ENCODE measurements around the gene SLC9A3.

Gene SLC9A3

DNA sequence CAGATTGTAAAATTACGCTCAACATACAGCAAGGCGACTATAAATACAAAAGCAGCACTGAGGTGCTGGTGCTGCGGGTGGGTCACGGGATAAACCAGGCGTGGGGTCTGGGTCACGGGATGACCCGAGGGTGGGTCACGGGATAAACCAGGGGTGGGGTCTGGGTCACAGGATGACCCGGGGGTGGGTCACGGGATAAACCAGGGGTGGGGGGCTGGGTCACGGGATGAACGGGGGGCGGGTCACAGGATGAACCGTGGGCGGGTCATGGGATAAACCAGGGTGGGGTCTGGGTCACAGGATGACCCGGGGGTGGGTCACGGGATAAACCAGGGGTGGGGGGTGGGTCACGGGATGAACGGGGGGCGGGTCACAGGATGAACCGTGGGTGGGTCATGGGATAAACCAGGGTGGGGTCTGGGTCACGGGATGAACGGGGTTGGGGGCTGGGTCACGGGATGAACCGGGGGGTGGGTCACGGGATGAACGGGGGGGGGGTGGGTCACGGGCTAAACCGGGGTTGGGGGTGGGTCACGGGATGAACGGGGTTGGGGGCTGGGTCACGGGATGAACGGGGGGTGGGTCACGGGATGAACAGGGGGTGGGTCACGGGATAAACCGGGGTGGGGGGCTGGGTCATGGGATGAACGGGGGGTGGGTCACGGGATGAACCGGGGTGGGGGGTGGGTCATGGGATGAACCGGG, 30.2 kb upstream of the SLC9A3 start:
- DNase-seq, result no peak

DNA sequence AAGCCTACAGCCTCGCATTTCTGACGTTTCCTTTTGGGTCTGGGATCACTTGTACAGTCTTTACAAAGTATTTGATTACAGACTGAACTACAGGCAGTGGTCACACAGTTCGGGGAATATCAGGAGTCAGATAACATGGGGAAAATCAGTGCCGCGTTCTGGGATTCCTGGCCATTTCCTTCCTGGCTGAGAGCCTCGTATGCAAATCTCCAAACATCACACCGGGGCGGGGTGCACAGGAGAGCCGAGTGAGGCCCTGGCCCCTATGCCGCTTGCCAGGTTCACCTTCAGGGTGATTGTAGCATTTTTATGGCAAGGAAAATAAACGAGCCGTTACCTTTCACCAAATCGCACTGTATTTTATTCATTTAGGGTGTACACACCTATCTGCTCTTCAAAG, 29.6 kb upstream of the SLC9A3 start:
- no peak for DNase-seq

GRCh38 chr5:551406-551805, 27.2 kb upstream of the SLC9A3 start:
- DNase-seq, result no peak

DNA sequence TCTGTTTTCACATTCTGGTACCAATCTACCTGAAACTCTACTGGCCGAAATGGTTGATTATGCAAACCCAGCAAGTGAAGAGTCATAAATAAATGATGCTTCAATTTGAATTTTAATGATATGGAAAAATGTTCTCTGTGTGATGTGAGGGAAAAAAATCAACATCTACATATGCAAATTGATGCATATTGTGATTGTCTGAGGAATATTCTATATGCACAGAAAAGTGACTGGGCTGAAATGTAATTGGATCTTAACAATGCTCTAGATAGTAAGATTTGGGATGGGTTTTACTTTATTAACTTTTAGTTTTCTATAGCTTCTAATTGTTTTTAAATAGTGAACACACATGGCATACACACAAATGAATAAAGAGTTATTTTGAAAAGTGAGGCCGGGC, 25.0 kb upstream of the SLC9A3 start:
- DNase-seq, result no peak

- no peak for DNase-seq
Observed at GRCh38 chr5:548256-548655, 24.0 kb upstream of the SLC9A3 start.

- DNase-seq, result no peak
Observed at GRCh38 chr5:547086-547924, 23.1 kb upstream of the SLC9A3 start.

DNA sequence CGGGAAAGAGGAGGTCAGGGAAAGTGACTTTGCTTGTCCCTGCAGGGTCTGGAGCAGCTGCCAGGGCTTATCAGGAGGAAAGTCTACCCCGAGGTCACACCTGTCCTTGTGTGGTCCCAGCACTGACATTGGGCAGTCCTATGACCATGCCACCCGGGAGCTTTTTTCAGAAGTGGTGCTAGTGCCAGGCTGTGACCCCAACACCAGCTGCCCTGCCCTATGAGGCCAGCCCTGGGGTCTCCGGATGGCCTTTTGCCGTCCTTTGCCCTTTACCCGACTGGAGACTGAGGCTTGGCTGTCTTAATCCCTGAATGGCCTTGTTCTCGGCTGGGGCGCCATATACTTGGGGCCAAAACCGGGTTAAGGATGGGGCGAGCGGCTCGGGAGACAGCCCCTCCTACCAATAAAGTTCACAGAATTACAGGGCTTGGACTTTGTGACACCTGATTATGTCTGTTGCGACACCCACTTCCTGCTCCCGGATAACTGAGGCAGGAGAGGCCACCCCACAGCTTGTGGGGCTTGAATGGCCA, 22.2 kb upstream of the SLC9A3 start:
- no peak for DNase-seq

DNA sequence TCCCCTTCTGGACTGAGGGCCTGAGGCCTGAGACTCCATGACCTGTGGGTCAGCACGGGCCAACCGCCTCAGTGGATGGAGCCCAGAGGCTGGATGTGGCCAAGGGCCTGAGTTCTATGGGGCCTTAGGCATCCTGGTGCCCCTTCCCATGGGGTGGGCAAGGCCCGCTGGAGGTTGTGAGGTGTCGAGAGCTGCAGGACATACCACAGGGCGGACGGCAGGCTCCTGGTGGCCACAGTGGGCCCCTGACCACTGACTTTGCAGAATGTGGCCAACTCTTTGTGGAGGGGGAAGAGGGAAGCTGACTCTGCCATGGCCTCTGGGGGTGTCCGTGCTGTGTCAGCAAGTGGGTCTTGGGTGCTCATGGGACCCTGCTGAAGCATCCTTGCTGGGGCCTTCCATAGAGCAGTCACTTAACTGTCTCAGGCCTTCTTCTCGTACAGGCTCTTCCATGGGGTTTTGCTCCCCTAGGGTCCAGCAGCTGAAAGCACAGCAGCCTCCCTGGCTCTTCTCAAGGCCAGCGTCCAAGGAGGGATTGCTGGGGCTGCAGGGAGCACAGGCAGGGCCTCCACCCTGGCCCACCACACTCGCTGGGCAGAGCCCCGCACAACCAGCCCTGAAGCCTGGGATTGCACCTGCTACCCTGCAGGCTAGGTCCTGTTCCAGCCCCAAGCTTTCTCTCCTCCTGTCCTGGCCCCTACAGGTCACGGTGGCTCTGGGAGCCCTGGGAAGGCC, 21.6 kb upstream of the SLC9A3 start:
- DNase-seq, result no peak

DNA sequence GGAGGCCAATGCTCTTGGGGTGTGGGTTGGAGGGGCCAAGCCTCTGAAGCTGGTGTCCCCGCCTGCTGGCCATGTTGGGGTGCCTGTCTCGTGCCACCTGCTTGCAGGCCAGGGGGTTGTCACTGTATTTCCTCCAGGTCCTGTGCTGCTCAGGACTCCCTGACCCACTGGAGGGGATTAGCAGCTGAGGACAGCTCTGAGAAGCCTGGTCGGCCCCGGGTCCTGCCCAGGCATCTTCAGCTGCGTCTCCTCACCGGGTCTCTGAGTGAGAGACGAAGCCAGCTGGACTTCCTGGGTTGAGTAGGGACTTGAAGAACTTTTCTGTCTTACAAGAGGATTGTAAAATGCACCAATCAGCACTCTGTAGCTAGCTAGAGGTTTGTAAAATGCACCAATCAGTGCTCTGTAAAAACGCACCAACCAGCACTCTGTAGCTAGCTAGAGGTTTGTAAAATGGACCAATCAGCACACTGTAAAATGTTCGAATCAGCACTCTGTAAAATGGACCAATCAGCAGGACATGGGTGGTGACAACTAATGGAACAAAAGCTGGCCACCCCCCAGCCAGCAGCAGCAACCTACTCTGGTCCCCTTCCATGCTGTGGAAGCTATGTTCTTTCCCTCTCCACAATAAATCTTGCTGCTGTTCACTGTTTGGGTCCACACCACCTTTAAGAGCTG, 20.6 kb upstream of the SLC9A3 start:
- DNase-seq, result no peak

DNA sequence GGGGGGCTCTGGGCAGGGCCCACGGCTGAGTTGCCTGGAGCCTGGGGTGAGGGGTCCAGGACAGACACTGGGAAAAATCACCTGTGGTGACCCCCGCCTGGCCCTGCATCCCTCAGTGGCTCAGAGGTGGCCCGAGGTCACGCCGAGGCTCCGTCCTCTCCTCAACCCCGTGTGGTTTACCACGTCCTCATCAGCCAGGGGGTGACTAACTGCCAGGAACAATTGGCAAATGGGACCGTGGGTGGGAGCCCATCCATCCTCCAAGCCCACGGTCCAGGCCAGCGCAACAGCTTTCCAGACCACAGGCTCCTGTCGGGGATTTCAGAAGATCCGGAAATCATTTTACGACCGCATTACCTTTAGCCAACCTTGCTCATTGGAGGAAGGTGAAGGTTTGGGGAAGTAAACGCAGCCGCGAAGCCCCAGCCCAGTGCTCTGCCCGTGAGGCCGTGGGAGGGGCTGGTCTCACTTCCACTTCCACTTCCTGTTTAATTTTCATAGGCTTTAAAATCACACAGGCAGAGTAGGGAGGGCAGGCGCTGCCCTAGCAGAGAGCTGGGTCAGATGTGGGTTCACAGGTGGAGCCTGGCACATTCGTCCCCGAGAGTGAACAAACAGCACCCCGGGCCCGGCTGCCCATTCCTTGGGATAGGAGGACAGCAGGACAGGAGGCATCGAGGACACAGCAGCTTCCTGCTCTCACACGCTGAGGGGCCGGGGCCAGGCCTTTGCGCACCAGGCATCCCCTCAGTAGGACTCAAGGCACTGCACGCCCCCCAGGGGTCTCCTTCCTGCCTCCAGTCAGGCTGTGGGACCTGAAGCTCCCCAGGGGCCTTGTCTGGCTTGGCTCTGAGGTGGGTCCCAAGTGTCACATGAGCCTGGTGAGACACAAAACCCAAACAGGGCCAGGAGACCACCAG, 19.8 kb upstream of the SLC9A3 start:
- DNase-seq, result no peak

DNA sequence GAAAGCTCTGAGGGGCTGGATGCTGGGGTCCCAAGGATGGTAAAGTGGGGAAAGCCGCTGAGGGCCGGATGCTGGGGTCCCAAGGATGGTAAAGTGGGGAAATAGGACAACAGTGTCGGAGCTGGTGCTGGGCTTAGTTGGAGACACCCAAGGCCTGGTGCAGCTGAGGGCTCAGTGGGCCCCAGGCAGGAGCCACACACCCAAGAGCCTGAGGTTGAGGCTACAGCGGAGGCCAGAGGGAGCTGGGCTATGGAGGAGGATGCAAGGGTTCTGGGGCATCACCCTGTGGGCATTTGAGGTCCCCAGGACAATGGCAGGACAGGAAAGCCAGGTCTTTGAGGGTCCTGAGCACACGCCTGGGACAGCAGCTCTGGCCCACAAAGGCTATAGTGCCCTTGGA, 19.1 kb upstream of the SLC9A3 start:
- DNase-seq, result no peak

DNA sequence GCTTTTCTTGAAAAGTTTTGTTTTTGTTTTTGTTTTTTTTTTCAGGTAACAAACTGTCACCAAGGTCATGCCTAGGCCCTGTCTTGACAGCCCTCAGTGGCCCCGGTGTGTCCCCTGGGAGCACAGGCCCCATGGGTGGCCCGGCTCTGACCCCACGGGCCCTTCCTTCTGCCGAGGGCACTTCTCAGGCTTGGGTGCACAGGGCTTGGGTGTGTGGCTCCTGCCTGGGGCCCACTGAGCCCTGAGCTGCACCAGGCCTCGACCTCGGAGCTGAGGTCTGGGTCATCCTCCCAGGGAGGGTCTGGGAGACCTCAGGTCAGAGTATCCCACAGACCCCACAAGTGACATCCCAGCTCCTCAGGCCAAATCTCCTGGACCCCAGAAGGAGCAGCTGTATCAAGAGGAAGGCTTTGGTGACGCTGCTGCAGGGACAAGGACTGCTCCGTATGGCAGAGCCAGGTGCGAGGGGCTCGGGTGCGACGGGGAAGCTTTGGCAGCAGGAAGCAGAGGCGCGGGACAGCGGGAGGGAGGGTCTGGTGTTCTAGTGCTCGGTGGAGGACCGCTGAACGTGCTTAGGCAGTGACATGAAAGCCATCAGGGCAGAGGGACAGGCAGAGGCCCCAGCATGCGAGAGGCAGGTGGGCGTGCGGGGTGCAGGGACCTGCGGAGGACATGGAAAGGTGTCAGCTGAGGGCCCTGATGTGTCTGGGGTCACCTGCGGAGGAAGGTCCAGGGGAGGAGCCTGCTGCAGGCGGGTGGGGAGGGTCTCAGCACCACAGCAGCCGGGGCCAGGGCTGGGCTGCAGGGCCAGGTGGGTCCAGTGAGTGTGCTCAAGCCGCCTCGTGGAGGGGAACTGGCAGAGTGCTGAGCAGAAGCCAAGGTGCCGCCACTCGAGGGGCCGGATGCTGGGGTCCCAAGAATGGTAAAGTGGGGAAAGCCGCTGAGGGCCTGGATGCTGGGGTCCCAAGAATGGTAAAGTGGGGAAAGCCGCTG, 18.4 kb upstream of the SLC9A3 start:
- DNase-seq, result no peak

- no peak for DNase-seq
Observed at GRCh38 chr5:541539-542318, 17.5 kb upstream of the SLC9A3 start.

GRCh38 chr5:540906-541538, 16.8 kb upstream of the SLC9A3 start:
- DNase-seq, result no peak

GRCh38 chr5:540071-540905, 16.0 kb upstream of the SLC9A3 start:
- no peak for DNase-seq

DNA sequence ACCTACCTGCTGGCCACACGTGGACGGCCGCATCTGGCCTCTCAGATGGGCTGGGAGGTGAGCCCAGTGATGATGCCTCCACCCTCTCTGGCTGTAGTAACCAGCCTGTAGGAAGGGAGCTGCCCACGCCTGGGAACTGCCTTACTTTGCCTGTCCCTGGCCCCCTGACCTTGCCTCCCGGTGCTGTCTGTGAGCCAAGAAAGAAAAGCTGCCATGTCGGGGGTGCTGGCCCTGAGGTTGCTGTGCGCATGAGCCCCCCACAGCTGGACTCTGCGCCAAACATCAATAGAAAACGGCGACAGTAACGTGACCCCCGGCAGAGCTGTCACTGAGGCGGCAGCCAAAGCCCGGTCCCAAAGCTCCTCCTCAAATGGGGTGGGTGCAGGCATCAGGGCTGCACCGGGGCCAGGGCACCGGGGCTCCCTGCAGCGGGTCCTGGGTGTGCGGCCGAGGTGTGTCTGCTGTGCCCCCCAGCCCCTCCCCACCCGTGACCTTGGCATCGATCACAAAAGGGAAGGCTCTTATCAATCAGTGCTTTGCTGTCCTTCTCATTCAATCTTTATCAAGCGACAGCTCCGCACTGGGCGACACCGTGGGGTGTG, 15.3 kb upstream of the SLC9A3 start:
- DNase-seq, result no peak

GRCh38 chr5:538801-539468, 14.7 kb upstream of the SLC9A3 start:
- DNase-seq, result no peak

Measured in NCI-H748 treated with DMSO at 0.1 percent for 48 hours (cell line).